IPS DF 4.7 (cell line): ENCODE measurements around the gene RBM10.
"Not testable (repeated sequence)": the region's sequence is repeated elsewhere in the genome, so short reads cannot be mapped to it uniquely, and the experiment has no call there.

Source experiments
- DNase-seq: peaks from one replicate; pipeline ENCODE4 v3.0.0-alpha.2; 2013; ENCODE audit warnings: low spot score; ENCODE audit errors: extremely low read depth

The RBM10 gene

GRCh38 chrX:47144626-47145394 lies at the start of gene RBM10, which contains the start of gene NDUFB11:
TSS of gene RBM10 (plus strand) at chrX:47145221. CDS start at chrX:47147482, 2,261 bp downstream.
TSS of gene NDUFB11 (minus strand) at chrX:47144702. CDS start at chrX:47144679, 23 bp downstream.
- DNase-seq, result peak; percentile 41

- no peak for DNase-seq
Observed at GRCh38 chrX:47097018-47097417, 48.0 kb upstream of the RBM10 start.

GRCh38 chrX:47098338-47099094 lies 46.5 kb upstream of the RBM10 start:
- DNase-seq, result no peak

DNA sequence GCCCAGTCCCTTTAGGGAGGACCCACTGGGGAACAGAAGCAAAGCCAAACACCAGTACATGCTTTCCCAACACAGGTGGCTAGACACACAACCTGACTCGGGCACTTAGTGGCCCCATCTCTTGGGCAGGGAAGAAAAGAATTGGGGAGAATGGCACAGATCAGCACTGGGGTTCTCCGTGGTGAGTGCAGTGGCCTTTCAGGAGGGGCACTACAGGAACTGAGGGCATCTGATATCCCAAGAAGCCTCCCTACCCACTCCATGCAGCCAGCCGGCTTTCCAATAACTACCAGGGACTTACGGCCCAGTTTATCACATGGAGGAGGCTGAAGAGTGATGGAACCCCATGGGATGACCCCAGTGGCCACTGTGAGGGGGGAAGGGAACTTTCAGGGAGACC lies 43.8 kb upstream of the RBM10 start:
- no peak for DNase-seq

DNA sequence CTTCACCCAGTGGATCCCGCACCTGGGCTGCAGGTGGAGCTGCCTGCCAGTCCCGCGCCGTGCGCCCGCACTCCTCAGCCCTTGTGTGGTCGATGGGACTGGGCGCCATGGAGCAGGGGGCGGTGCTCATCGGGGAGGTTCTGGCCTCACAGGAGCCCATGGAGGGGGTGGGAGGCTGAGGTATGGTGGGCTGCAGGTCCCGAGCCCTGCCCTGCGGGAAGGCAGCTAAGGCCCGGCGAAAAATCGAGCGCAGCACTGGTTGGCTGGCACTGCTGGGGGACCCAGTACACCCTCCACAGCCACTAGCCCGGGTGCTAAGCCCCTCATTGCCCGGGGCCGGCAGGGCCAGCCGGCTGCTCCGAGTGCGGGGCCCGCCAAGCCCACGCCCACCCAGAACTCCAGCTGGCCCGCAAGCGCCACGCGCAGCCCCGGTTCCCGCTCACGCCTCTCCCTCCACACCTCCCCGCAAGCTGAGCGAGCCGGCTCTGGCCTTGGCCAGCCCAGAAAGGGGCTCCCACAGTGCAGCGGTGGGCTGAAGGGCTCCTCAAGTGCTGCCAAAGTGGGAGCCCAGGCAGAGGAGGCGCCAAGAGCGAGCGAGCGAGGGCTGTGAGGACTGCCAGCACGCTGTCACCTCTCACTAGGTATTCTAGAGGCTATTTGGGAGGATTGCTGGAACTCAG lies 33.9 kb upstream of the RBM10 start:
- DNase-seq, result not testable (repeated sequence)

- DNase-seq, result no peak
Observed at GRCh38 chrX:47112316-47112954, 32.6 kb upstream of the RBM10 start.

GRCh38 chrX:47116551-47117110 lies 28.4 kb upstream of the RBM10 start:
- not testable (repeated sequence) for DNase-seq

- not testable (repeated sequence) for DNase-seq
Observed at GRCh38 chrX:47124466-47124865, 20.6 kb upstream of the RBM10 start.

- peak; percentile 71 for DNase-seq
Observed at GRCh38 chrX:47129157-47129898, 15.7 kb upstream of the RBM10 start.

- no peak for DNase-seq
Observed at GRCh38 chrX:47129899-47130358, 15.1 kb upstream of the RBM10 start.

DNA sequence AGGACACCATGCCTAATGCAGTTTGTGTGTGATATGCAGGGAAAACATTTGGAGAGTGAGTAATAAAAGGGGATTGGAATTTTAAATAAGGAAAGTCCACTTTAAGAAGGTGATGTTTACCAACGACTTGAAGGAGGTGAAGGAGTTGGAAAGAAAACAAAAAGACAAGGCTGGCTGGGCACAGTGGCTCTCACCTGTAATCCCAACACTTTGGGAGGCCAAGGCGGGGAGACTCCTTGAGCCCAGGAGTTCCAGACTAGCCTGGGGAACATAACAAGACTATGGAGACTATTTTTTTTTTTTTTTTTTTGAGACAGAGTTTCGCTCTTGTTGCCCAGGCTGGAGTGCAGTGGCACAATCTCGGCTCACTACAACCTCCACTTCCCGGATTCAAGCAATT lies 11.5 kb upstream of the RBM10 start:
- DNase-seq, result no peak

- DNase-seq, result not testable (repeated sequence)
Observed at GRCh38 chrX:47135650-47136049, 9.4 kb upstream of the RBM10 start.

- no peak for DNase-seq
Observed at GRCh38 chrX:47138171-47138570, 6.8 kb upstream of the RBM10 start.

GRCh38 chrX:47143894-47144625 lies 961 bp upstream of the RBM10 start:
- DNase-seq, result no peak

DNA sequence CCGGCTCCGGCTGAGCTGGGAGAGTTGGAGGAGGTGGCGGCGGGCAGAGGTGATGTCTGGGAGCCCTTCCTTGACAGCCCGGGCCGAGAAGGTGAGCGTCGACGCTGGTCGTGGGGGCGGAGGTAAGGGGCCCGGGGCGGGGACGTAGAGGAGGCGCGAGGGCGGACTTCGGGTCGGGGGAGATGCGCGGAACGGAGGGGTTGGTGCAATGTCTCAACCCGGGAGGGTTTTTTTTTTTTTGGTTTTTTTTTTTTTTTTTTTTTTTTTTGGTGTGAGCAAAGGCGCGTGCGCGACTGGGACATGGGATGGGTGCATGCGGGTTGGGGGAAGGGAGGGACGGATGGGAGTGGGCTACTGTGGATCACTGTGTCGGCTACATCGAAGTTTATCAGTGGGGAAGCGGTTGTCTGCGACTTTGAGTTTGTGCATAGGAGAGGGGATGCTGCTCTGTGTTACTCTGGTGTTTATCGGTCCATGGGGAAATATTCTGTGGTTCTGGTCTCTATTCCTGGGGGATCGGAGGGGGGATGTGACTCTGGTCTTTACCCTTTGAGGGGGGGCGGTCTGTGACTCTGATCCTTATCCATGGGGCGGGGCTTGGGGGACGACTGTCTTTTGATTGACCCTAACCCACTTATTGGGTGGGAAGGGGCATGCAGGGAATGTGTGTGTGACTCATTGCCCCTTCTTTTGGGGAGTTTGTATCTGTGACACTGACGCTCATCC lies 537 bp downstream of the RBM10 start:
- no peak for DNase-seq

DNA sequence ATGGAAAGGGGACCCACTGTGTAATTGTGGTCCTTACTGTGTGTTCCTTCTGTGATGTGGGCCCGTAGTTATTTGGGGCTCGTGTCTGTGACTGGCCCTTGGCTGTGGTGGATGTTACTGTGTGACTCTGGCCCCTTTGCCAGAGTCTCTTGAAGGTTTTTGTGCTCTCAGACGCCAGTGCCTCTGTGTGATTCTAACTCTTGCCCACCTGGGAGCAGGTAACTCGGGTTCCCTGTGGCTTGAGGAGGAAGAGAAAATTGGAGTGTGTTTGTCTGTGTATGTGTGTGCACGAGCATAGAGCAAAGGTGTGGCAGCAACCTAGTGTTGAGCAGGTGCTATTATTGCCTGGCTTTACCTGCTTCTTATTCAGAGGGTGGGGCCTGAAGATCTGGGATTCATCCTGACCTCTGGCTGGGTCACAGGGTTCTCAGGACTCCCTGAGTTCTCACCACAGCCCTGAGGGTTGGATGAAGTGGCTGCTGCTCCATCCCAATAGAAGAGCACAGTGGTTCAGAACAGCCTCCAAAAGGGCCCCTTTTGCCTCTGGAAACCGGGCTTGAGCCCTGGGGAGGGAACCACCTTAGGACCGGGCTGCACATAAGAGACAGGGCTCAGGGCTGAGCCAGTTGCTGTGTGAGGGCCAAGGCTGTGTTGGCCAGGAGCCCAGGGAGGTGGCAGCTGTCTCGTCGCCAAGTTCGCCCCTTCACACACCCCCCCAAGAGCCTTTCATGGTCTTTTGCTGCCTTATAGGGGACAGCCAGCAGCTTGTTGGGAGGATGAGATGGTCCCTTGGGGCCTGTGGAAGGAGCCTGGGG lies 1.3 kb downstream of the RBM10 start:
- DNase-seq, result no peak

GRCh38 chrX:47146936-47147859 lies 2.2 kb downstream of the RBM10 start:
- no peak for DNase-seq
